GM19240 (cell line): ENCODE measurements around the gene FOXB1.

Experiments
- DNase-seq: peaks from one replicate; pipeline ENCODE4 v3.0.0; 2011; ENCODE audit warnings: low spot score; ENCODE audit not compliant: insufficient read length

Gene FOXB1

DNA sequence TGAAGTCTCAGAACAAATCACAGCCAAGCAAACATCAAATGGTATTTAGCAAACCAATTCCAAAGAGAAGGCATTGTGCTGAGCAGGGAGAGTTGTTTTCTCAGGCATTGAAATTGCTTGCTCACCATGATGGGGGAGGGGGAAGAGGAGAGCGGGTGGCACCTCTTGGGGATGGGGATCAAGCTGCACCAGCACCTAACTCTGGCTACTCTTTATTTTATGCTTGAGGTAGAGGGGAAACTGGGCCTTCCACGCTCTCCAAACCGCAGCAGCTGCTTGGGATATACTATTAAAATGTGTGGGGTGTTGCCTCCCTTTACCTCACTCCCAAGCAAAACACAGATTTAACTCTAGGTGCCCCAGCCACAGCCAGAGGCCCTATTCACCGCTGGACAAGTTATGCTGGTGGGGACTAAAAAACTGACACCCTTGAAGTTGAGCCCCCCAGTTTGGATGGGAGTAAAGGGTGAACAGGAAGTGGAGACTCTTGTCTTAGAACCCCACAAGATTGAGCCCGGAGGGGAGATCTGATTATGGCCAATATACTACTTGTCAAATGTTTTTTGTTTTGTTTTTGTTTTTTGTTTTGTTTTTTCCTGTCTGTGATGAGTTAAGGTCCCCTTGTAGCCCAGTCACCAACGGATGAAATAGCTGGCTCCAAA lies 5.0 kb upstream of the FOXB1 start:
- DNase-seq: no peak

DNA sequence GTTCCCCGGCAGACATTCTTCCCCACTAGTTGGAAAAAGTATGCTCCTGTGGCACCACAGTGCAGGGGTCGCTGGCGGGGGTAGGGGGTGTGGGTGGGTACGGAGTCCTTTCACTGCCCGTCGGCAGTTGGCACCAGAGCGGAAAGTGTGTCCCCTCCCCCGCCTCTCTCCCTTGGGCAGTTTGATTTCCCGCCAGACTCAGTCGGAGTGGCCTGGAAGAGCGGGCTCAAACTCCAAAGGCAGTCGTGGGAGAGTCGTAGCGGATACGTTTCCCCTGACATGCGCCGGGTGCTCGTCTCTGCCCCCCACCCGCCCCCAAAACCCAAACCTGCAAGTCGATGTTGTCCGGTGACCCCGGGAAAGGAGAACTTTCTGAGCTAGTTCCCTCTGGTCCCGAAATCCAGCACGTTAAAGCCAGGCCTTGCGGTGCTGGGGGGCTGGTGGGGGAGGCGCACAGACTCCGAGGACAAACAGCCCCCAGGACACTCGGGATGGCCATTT lies 4.4 kb upstream of the FOXB1 start:
- DNase-seq: no peak

DNA sequence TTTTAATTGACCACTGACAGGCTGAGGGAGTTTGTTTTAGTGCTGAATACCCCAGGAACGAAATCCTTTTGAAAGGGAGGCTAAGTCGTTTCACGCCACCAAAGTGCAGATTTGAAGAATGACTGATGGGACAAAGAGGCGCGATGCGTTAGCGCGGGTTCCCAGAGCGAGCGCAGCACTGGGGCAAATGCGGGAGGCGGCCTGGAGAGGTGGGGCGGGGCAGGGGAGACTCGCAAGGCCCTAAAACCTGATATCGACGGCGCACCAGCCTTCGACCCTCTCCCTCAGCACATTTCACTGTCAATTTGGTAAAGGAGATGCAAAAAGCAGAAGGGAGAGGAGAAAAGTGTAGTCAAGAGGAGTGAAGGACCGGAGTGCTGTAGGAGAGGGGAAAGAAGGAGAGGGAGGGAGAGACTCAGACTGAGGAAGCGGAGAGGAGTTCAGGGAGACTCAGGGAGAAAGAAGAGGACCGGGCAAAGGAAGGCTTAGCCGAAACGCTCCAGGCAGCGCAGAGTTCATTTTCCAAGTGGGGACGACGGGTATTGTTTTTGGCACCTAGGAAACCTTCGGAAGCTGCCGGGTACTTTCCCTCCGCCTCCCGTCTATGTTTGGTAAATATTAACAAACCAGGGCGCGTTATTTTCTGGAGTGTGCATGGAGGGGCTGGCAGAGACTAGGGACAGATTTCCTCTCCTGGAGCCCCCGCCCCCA lies 3.8 kb upstream of the FOXB1 start:
- DNase-seq: no peak

DNA sequence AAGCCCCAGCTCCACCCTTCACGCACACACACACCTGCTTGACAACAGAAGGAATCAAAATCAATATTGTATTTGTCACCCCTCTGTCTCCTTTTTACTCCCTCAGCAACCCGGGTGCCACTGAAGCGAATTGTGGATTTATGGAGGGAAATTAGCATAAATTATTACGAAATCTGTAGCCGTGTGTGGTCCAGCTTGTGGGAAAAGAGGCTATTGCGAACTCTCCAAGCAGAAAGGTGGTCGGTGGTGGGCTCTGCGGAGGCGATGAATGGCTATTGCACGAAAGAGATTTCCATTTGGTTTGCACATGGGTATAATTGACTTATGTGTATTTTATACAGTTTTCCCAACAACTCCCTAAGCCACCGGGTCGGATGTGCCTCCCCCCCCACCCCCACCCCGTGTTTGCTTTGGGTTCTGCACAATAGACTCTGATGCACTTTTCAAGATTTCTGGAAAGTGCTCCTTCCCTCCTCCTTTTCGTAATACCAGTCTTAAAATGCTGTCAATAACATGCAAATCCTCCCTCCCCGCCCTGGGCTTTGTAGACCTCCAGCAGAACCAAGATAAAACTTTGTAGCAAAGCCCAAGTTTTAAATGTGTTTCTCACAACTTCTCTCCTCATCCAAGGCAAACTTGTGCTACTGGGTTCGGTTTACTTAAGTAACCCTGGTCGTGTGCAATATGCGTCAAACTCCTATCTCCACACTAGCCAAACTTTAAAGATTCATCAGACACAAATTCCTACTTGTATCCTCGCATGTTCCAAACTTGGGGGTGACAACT lies 3.1 kb upstream of the FOXB1 start:
- no peak for DNase-seq

DNA sequence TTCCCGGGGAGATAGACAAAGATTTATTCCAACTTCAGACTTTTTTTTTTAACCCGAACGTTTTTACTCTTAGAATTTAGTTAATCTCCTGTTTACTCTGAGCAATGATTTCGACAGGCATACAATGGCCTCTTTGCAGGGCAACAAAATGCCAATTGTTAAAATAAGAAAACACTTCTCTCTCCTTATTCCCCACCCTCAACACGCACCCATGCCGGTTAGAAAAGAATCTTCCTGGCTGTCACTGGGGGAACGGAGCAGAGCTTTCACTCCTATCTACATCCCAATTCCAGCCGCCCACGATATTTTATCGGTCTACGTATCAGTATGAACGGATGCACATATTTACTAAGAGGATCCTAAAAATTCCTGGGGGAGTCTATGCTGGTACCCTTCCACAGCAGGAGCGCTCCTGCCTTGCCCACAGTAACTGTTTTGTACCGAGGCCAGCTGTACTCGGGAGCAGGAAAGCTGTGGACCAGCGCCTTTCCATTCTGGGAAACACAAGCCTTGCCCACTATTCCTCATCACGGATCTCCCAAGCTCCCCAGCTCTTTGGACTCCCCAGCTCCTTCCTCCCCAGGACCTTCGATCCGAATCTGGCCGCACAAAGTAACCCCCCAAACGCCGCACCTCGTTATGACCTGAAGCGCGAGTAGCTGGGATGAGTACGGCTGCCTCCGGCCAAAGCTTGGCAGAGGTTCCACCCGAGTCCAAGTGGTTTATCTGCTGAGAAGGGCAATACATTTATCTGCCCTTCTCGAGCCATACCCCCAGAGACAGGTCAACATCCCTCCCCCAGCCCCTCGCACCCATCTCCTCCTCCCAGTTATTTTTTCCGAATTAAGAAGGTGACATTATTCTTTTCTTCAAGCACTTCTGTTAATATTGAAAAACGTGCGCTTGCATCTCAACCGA lies 2.2 kb upstream of the FOXB1 start:
- no peak for DNase-seq

DNA sequence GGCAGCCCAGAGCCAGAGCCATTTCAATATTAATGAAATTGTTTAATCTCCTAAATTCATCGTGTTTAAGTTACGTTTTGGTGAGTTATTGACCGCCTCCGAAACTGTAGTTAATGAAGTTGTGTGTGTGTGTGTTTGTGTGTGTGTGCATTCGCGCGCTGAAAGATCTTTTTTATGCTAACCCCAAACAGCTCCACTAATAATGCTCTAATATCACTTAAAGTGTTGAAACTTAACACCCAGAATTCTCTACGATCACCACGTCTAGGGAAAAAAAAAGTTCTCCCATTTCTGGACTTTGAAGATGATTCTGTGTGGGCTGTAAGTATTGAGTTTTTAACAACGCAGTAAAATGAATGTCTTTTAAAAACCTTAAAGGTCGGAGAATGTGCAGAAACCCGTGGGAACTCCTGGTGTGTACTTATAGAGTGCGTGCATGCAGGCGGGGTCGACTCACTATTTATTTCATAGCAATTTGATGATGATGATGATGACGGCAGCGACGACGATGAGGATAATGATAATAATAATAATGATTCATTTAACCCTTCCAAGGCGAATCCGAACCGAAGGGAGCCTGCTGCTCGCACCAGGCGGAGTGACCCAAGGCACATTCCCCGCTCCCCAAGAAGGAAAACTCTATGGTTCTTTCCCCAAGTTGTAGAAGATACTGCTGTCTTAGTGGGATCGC lies 1.4 kb upstream of the FOXB1 start:
- DNase-seq: no peak

DNA sequence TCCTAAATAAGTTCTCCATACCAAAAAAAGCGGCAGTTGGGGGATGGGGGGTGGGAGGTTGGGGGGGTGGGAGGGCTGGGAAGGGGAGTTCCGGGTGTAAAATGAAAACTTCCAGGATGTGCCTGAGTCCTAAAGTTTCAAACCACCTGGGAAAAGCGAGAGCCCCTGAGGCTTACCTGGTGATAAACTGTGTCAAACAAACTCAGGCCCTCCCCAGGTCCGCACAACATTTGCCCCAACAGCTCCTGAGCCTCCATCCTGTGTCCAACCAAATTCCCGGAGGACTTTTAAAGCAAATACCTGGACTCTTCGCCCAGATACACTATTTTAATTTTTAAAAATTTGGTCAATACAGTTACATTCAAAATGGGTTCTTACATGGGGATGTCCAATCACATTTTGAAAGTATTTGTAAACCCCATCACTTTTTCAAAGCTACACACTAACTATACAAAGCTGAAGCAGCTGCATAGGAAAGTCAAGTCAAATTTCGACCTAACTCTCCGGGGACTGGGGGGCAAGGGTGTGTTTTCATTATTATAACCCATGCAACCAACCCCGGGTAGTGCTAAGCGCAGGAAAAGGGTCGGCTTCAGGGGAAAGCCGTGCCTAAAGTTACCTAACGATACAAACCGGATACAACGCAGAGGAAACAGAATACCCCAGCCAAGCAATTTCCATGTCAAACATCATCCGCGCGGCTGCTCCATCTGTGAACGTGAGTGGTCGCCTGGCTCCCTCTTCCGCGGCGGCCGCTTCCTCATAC lies 685 bp upstream of the FOXB1 start:
- no peak for DNase-seq

DNA sequence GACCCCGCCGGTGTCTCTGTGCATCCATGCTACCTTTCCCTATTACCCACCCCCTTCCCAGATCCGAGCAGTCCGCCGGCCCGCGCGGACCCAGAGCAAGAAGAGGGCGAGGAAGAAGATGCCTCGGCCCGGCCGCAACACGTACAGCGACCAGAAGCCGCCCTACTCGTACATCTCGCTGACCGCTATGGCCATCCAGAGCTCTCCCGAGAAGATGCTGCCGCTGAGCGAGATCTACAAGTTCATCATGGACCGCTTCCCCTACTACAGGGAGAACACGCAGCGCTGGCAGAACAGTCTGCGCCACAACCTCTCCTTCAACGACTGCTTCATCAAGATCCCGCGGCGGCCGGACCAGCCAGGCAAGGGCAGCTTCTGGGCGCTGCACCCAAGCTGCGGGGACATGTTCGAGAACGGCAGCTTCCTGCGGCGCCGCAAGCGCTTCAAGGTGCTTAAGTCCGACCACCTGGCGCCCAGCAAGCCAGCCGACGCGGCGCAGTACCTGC lies 788 bp downstream of the FOXB1 start:
- DNase-seq: no peak

DNA sequence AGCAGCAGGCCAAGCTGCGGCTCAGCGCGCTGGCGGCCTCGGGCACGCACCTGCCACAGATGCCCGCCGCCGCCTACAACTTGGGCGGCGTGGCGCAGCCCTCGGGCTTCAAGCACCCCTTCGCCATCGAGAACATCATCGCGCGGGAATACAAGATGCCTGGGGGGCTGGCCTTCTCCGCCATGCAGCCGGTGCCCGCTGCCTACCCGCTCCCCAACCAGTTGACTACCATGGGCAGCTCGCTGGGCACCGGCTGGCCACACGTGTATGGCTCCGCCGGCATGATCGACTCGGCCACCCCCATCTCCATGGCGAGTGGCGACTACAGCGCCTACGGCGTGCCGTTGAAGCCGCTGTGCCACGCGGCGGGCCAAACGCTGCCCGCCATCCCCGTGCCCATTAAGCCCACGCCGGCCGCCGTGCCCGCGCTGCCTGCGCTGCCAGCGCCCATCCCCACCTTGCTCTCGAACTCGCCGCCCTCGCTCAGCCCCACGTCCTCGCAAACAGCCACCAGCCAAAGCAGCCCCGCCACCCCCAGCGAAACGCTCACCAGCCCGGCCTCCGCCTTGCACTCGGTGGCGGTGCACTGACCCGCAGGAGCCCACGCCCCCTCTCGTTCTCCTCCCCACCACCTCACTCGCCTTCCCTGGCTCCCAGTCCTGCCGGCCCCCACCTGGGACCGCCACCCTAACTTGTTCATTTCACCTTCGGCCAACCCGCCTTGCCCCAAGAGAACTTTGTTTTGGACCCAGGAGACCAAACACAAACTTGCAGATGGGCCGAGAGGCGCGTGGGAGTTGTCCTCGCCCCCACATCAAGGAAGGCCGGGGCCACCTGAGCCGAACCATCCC lies 1.5 kb downstream of the FOXB1 start:
- DNase-seq: no peak

DNA sequence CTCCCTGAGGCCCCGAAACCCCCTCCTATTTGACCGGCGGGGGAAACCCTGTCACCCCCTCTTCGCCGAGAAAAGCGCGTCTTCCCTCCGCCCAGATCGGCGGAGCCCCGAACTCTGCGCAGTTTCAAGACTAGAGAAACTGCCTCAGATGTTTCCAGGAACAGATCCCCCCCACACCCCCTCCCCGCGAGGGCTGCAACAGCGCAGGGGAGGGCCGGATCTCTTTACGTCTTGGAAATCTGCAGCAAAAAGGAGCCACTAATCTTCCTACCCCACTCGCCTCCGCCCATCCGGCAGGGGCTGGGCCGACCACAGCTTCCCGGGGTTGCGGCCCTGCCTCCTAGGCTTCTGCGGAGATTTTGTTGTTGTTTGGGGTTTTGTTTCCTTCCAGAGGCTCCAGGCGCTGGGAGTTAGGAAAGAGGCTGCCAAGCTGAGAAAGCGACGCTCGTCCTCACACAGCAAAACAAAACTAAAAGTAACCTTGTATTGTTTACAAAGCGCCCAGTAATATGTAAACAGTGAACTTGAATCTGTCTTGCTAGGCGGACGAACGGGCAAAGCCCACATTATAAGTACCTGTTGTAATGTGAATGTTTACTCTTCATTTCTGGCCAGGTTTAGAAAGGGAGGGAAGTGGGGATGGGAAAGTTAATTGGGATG lies 2.2 kb downstream of the FOXB1 start:
- no peak for DNase-seq

DNA sequence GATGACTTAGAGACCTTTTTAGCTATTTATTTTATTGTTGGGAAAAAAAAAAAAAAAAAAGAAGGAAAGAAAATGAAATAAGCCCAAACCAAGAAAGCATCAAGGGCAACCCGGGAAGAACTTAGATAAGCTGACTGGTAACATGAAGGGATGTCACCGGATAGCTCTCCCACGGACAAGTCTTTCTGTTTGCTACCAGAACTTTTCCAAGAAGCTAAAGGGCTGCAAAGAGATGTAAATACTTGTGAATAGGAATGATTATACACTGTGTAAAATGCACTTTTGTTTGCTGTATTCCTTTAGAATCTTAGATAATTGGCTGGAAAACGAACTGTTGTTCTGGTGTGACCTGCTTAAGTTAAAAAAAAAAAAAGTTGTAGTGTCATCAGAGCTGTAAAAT lies 2.8 kb downstream of the FOXB1 start:
- DNase-seq: no peak

DNA sequence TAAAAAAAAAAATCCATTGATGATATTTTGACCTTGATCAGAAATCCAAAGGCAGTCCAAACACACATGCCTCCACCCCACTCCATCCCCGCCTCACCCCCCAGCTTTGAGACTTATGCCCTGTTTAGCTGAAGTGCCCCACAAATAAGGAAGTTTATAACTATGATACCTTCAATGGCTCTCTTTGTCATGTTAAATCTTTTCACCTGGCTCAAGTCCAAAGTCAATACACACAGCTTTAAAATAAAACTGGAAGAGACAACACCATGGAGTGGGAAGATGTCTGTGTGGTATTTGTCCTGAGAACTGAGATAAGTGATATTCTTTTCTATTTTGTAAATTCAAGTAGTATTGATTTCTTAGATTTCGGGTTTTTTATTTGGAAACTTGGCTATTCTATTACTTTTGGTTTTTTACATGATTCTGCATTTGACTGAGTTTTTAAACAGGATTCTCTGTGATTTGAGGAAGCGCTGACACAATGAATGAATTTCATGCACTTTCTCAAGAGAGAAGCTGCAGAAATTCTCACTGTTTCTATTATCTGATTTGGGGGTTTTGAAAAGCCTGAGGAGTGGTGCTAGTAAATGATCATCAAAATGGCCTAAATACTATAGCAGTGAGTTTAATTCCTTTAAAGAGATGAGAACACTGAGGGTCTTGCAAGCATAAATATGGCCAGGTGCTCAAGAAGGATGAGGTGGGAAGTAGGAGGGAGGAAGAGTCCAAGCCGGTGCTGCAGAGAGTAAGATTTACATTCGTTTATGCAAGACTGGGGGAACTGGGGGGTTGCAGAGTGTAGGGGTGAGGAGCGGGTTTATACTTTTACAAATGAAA lies 5.2 kb downstream of the FOXB1 start:
- no peak for DNase-seq

DNA sequence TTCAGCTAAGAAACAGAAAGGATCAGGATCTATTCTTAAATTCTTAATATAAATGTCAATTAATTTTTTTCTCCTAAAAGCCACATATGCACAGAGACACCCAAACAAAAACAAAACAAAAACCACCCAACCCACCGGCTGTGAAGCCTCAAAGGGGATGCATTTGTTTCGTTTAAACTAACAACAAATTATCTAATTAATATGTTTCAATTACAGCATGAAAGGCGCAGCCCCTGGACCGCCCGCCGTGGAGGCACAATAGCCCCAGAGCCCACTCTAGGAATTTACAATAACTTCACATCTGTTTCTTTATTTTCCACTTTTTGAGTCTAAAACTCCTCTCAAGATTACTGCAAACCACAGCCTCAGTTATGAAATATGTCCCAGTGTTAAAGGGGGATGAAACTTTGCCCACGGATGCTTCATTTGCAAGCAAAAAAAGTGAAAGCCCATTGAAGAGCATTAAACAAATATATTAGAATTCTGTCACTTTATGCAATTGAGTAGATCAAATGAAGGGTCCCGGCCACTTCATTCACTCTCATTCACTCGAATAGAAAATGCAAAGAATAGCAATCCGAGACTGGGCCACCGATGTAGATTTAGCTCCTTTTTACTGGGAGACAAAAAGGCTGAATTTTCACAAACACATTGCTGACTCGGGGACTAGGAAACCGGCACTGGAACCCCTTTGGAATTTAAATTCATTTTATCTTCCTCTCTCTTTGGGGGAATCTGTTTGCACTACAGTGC lies 6.0 kb downstream of the FOXB1 start:
- no peak for DNase-seq

DNA sequence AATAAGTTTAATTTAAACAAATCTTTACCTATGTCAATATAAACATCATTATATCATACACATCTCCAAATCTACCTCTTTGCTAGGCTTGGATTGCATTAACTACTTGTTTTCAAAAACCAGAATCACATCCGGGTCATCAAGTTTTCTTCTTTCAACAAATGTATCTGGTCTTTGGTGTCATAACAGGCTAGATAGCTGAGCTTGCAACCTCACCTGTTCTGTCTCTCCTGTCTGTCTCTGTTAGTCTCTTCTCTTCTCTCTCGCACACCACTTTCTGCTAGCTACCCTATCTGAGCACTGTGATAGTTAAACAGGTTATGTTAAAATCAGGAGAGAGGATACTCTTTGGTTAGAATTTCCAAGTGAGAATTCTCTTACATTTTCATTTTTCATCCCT lies 6.7 kb downstream of the FOXB1 start:
- DNase-seq: no peak

DNA sequence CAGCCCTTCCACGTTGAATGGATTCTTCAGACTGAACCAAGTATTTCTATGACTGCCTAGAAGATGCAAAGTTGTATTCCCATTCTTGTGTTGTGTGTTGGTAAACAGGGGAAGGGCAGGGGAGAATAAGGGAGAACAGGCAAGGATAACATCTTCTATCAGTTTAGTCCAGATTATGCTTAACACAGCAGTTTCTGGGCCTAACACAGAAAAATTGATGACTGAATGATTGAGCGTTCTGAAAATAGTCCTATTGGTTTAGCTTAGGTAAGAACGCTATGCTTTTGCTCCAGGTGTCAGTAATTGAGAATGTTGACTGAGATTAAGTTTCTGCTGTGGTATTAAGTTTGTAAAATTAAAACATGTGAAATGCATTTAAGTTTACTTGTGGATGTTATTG lies 8.6 kb downstream of the FOXB1 start:
- DNase-seq: no peak
